A549 (cell line): ENCODE measurements around the gene NXNL1.

Source experiments
- TF ChIP-seq, protein P1 (sequence below): fragments of >200 bp; sonication (Bioruptor Twin); formaldehyde crosslinking; IDR thresholded peaks from 3 replicates; pipeline ENCODE4 v1.5.1; 2016
- TF ChIP-seq, protein P2 (sequence below): fragments of >200 bp; sonication (Bioruptor Twin); formaldehyde crosslinking; IDR thresholded peaks from 2 replicates; pipeline ENCODE4 v1.6.1; 2016
- TF ChIP-seq, protein P3 (sequence below): IDR thresholded peaks from 2 replicates; pipeline ENCODE4 v1.6.1; 2012
- TF ChIP-seq, protein P4 (sequence below): IDR thresholded peaks from 2 replicates; pipeline ENCODE4 v1.6.1; 2012

GRCh38 chr19:17467471-17468301, 7.0 kb upstream of the NXNL1 start:
- TF ChIP-seq, protein P1, sequence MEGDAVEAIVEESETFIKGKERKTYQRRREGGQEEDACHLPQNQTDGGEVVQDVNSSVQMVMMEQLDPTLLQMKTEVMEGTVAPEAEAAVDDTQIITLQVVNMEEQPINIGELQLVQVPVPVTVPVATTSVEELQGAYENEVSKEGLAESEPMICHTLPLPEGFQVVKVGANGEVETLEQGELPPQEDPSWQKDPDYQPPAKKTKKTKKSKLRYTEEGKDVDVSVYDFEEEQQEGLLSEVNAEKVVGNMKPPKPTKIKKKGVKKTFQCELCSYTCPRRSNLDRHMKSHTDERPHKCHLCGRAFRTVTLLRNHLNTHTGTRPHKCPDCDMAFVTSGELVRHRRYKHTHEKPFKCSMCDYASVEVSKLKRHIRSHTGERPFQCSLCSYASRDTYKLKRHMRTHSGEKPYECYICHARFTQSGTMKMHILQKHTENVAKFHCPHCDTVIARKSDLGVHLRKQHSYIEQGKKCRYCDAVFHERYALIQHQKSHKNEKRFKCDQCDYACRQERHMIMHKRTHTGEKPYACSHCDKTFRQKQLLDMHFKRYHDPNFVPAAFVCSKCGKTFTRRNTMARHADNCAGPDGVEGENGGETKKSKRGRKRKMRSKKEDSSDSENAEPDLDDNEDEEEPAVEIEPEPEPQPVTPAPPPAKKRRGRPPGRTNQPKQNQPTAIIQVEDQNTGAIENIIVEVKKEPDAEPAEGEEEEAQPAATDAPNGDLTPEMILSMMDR, result no peak
- TF ChIP-seq, protein P2, sequence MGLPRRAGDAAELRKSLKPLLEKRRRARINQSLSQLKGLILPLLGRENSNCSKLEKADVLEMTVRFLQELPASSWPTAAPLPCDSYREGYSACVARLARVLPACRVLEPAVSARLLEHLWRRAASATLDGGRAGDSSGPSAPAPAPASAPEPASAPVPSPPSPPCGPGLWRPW, result no peak
- TF ChIP-seq, protein P3, sequence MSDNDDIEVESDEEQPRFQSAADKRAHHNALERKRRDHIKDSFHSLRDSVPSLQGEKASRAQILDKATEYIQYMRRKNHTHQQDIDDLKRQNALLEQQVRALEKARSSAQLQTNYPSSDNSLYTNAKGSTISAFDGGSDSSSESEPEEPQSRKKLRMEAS, result no peak
- TF ChIP-seq, protein P4, sequence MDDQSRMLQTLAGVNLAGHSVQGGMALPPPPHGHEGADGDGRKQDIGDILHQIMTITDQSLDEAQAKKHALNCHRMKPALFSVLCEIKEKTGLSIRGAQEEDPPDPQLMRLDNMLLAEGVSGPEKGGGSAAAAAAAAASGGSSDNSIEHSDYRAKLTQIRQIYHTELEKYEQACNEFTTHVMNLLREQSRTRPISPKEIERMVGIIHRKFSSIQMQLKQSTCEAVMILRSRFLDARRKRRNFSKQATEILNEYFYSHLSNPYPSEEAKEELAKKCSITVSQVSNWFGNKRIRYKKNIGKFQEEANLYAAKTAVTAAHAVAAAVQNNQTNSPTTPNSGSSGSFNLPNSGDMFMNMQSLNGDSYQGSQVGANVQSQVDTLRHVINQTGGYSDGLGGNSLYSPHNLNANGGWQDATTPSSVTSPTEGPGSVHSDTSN, result no peak
